Prostate gland (tissue), 2 donors: ENCODE results near the gene GPATCH2. TPM values are rescaled to one million over a fixed set of nuclear protein-coding genes. Genes with fewer than 3 reads are reported as not detected.
A peak's percentile ranks its signal among the peaks of the same experiment; 100 is the strongest.
"Not testable (repeated sequence)": the region's sequence is repeated elsewhere in the genome, so short reads cannot be mapped to it uniquely, and the experiment has no call there.

Experiments
- DNase-seq: peaks from one replicate; pipeline ENCODE4 v3.0.0-alpha.2; 2019; ENCODE audit warnings: low spot score
- H3K27ac ChIP-seq, 2 donors: fragments of 200-600 bp; sonication (generic); 2 replicates each; pipeline ENCODE4 v1.5.1; 2017 to 2019
- H3K27me3 ChIP-seq: fragments of 200-600 bp; sonication (generic); replicated peaks from 2 replicates; pipeline ENCODE4 v1.5.1; 2019; ENCODE audit not compliant: insufficient read depth
- H3K36me3 ChIP-seq, 2 donors: fragments of 200-600 bp; sonication (generic); 1 replicate in 1 of 2; 2 replicates in 1 of 2; pipeline versions ENCODE4 v1.5.1 to v1.8.1; 2017 to 2019
- H3K4me1 ChIP-seq: fragments of 200-600 bp; sonication (generic); replicated peaks from 2 replicates; pipeline ENCODE4 v1.5.1; 2019
- H3K4me3 ChIP-seq, 2 donors: fragments of 200-600 bp; sonication (generic); 2 replicates each; pipeline ENCODE4 v1.5.1; 2017 to 2019
- H3K9me3 ChIP-seq: fragments of 200-600 bp; sonication (generic); 2 replicates; pipeline ENCODE4 v1.5.1; 2017
- CTCF ChIP-seq, 4 experiments: fragments of 200-600 bp in 2 of 4; fragments of 450-650 bp in 2 of 4; sonication (generic) in 2 of 4; IDR thresholded peaks; 1 replicate in 3 of 4; 2 replicates in 1 of 4; pipeline ENCODE4 v1.5.1; 2016 to 2019; ENCODE audit warnings: antibody characterized with exemption in 4 of 4, mild to moderate bottlenecking in 2 of 4, moderate library complexity in 2 of 4
- POLR2A ChIP-seq: fragments of 450-650 bp; IDR thresholded peaks from one replicate; pipeline ENCODE4 v1.6.1; 2016; ENCODE audit warnings: antibody characterized with exemption, mild to moderate bottlenecking
- POLR2AphosphoS5 ChIP-seq: sonication (generic); formaldehyde crosslinking; IDR thresholded peaks from one replicate; pipeline ENCODE4 v1.6.1; 2017; ENCODE audit warnings: antibody characterized with exemption
- WGBS: methylation state at CpG from one replicate; pipeline ENCODE4 v1.1.5; 2018; 5-methylcytosine and 5-hydroxymethylcytosine counted together
- intact Hi-C: fragments of 100-400 bp; cut with DNase I; formaldehyde crosslinking; loops from one replicate; pipeline ENCODE4 v1.14.2; 2022
- total RNA-seq, 2 donors: library from RNA; depleted of rRNA; stranded (reverse); fragments of >200 nt; gene quantifications; one replicate each; pipeline ENCODE4 v1.1.0, GENCODE V29; 2016

GPATCH2 gene
- total RNA-seq, 2 donors from 2014 or later = 15.1 to 16.8 TPM

- no peaks in the 10 kb centered on the region for H3K36me3 ChIP-seq
- intact Hi-C loops = no loop called here
- H3K9me3 ChIP-seq = no peaks in the 10 kb centered on the region
- no peak overlapping the region for H3K4me3 ChIP-seq
- H3K27me3 ChIP-seq = no peaks in the 10 kb centered on the region
- WGBS = 93% methylated on average over 2 of the region's 2 CpGs
- H3K27ac ChIP-seq = no peak overlapping the region
- H3K4me1 ChIP-seq = no peaks in the 10 kb centered on the region
- DNase-seq = no peak
- TF ChIP-seq CTCF (IDR thresholded peaks at IDR 0.05) (no peak), POLR2AphosphoS5 (no peak), POLR2A (no peak)
These were observed 45.3 kb downstream of the GPATCH2 start for GRCh38 chr1:217585577-217585976.

GRCh38 chr1:217584286-217584811 lies 46.5 kb downstream of the GPATCH2 start:
- WGBS = 93% methylated on average over 5 of the region's 5 CpGs
- H3K27me3 ChIP-seq, intact Hi-C loops, H3K36me3 ChIP-seq, H3K27ac ChIP-seq, H3K9me3 ChIP-seq, DNase-seq, H3K4me1 ChIP-seq, H3K4me3 ChIP-seq: not testable (repeated sequence)

DNA sequence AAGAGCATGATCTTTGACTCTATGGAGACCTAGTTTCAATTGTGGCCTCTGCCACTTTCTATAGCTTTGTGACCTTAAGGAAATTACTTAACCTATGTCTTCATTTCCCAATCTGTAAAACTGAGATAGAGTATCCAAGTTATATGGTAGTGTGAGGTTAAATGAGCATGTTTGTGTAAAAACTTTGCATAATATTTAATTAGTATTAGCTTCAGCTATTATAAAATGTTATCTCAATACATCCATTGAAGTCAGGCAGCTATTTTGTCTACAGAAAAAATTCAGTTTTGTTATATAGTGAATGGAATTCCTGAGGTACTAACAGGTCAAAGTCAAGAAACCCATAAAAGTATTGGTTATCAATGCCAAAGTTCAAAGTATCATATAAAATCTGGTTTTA lies 53.6 kb downstream of the GPATCH2 start:
- Histone ChIP-seq H3K9me3 (no peaks in the 10 kb centered on the region), H3K27me3 (no peaks in the 10 kb centered on the region), H3K36me3 (no peaks in the 10 kb centered on the region), H3K4me1 (no peaks in the 10 kb centered on the region), H3K4me3 (no peak overlapping the region), H3K27ac (no peak overlapping the region)
- intact Hi-C loops = no loop called here
- no peak for DNase-seq
- TF ChIP-seq POLR2A (no peak), CTCF (IDR thresholded peaks at IDR 0.05) (no peak), POLR2AphosphoS5 (no peak)

DNA sequence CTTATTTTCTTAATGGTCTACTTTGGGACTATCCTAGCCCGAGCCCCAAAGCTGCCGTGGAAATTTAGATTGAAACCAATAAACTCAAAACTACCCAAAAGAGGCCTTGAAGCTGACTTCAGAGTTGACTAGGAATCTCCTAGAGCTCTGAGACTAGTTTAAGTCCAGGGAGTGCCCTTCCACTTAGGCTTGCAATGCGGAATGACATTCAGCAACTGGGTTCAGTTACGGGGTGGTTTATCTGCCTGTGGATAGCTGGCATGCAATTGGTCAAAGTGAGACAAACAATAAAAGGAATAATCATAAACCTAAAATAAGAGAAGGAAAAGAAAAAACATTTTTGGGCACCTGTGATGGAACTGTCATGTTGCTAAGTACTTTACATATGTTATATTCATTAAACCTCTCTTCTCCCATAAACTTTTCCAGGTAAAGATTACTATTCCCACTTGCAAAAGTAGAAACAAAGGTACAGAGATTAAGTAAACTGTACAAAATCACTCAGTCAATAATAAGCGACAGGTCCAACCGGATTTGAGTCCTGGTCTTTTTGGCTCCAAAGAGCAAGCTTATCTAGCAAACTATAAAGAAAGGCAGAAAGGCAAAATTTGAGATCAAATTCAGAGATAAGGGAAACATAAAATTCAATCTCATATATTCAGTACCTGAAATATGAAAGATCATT lies 56.5 kb downstream of the GPATCH2 start:
- Histone ChIP-seq H3K27ac (peak overlapping the region; percentile 4 to 50), H3K27me3 (no peaks in the 10 kb centered on the region), H3K4me1 (no peaks in the 10 kb centered on the region), H3K4me3 (no peak overlapping the region), H3K36me3 (no peaks in the 10 kb centered on the region), H3K9me3 (no peaks in the 10 kb centered on the region)
- intact Hi-C loops = no loop called here
- 65% methylated on average over 6 of the region's 6 CpGs for WGBS
- no peak for TF ChIP-seq CTCF (IDR thresholded peaks at IDR 0.05)
- TF ChIP-seq POLR2AphosphoS5 = peak; percentile 64
- peak; percentile 61 for DNase-seq

DNA sequence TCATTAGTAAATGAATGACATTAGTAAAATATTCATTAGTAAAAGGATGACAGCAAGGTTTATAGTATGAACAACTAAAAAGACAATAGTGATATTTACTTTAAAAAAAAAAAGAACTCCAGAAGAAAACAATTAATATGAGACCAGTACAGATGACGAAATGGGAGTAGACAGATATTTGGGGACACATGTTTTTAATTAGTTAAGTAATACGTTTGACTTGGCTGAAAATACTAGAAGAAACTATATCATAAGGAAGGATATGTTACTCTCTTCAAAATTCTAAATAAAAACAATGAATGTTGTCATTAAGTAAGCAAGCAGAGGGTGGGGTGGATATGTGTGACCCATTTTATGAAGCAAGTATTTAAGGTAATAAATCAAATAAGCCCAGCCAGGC lies 61.9 kb downstream of the GPATCH2 start:
- intact Hi-C loops = no loop called here
- H3K9me3 ChIP-seq = no peaks in the 10 kb centered on the region
- no peak for DNase-seq
- H3K27me3 ChIP-seq = no peaks in the 10 kb centered on the region
- H3K4me1 ChIP-seq = no peaks in the 10 kb centered on the region
- no peaks in the 10 kb centered on the region for H3K36me3 ChIP-seq
- no peak overlapping the region for H3K27ac ChIP-seq
- no peak overlapping the region for H3K4me3 ChIP-seq
- TF ChIP-seq POLR2A (no peak), CTCF (IDR thresholded peaks at IDR 0.05) (no peak), POLR2AphosphoS5 (no peak)
- 72% methylated on average over 2 of the region's 2 CpGs for WGBS
